Spleen (tissue), 11 donors: ENCODE results near the gene NUP214. TPM values are rescaled to one million over a fixed set of nuclear protein-coding genes. Genes with fewer than 3 reads are reported as not detected.
A peak's percentile ranks its signal among the peaks of the same experiment; 100 is the strongest.

ENCODE experiments used
- DNase-seq: peaks from one replicate; pipeline ENCODE4 v3.0.0-alpha.2; 2020
- H3K27ac ChIP-seq, 8 donors: fragments of 200-600 bp; sonication (generic) in 7 of 8; 1 replicate in 4 of 8; 2 replicates in 4 of 8; pipeline versions ENCODE4 v1.5.0 to v1.8.0; 2016 to 2021; ENCODE audit warnings: inconsistent platforms in 4 of 8, mild to moderate bottlenecking in 4 of 8, moderate library complexity in 1 of 8
- H3K27me3 ChIP-seq, 7 donors: fragments of 200-600 bp; sonication (generic) in 6 of 7; replicated peaks in 1 of 7; 1 replicate in 4 of 7; 2 replicates in 3 of 7; pipeline versions ENCODE4 v1.5.0 to v1.8.0; 2016 to 2021; ENCODE audit warnings: inconsistent platforms in 3 of 7, mild to moderate bottlenecking in 1 of 7
- H3K36me3 ChIP-seq, 6 donors: fragments of 200-600 bp; sonication (generic) in 5 of 6; 1 replicate in 4 of 6; 2 replicates in 2 of 6; pipeline versions ENCODE4 v1.5.0 to v1.8.0; 2016 to 2021; ENCODE audit warnings: inconsistent platforms in 2 of 6
- H3K4me1 ChIP-seq, 6 donors: fragments of 200-600 bp; sonication (generic) in 5 of 6; 1 replicate in 3 of 6; 2 replicates in 3 of 6; pipeline versions ENCODE4 v1.5.0 to v1.8.0; 2016 to 2021; ENCODE audit warnings: inconsistent platforms in 3 of 6
- H3K4me3 ChIP-seq, 8 donors: fragments of 200-600 bp; sonication (generic) in 7 of 8; 1 replicate in 4 of 8; 2 replicates in 4 of 8; pipeline versions ENCODE4 v1.5.0 to v1.8.0; 2016 to 2021; ENCODE audit warnings: inconsistent platforms in 4 of 8, mild to moderate bottlenecking in 4 of 8, moderate library complexity in 2 of 8
- H3K9me3 ChIP-seq, 8 donors: fragments of 200-600 bp; sonication (generic) in 7 of 8; 1 replicate in 4 of 8; 2 replicates in 4 of 8; pipeline versions ENCODE4 v1.5.0 to v1.8.0; 2016 to 2021; ENCODE audit warnings: inconsistent platforms in 4 of 8
- CTCF ChIP-seq, 11 experiments: fragments of 200-600 bp in 7 of 11; fragments of 450-650 bp in 4 of 11; sonication (generic) in 4 of 11; IDR thresholded peaks in 8 of 11; conservative IDR thresholded peaks in 3 of 11; 1 replicate in 7 of 11; 2 replicates in 4 of 11; pipeline versions ENCODE4 v1.4.0 to v1.8.0; 2016 to 2021; ENCODE audit warnings: antibody characterized with exemption in 11 of 11, inconsistent platforms in 4 of 11, mild to moderate bottlenecking in 1 of 11
- POLR2A ChIP-seq, 3 donors: fragments of 450-650 bp; IDR thresholded peaks; one replicate each; pipeline ENCODE4 v1.5.1; 2017; ENCODE audit warnings: antibody characterized with exemption in 3 of 3, mild to moderate bottlenecking in 1 of 3
- POLR2AphosphoS5 ChIP-seq, 3 donors: sonication (generic); formaldehyde crosslinking; IDR thresholded peaks; one replicate each; pipeline ENCODE4 v1.5.1; 2017; ENCODE audit warnings: antibody characterized with exemption in 3 of 3
- WGBS, 5 donors: extraction: QIAGEN DNeasy Blood & Tissue Kit in 3 of 5; methylation state at CpG; one replicate each; pipeline versions ENCODE4 v1.1.5 to v1.1.7; 2013 to 2018; 5-methylcytosine and 5-hydroxymethylcytosine counted together
- intact Hi-C: fragments of 100-400 bp; cut with DNase I; formaldehyde crosslinking; loops from one replicate; pipeline ENCODE4 v1.15.0; 2023; ENCODE audit warnings: low total_unique reads
- polyA plus RNA-seq, 3 donors: library from polyadenylated mRNA; stranded (reverse); fragments of 200-250 nt; gene quantifications; one replicate each; pipeline ENCODE4 v1.2.1, GENCODE V29; 2013
- total RNA-seq, 7 donors: library from RNA; depleted of rRNA in 3 of 7; stranded (reverse); fragments of >200 nt in 3 of 7; fragmentation: NEBNext Ultra II Directional in 4 of 7; extraction: Animal tissue kit (Norgen Biotek cat#: 25700) in 4 of 7; gene quantifications; one replicate each; pipeline versions ENCODE4 v1.1.0 to v1.2.1, GENCODE V29; 2016 to 2021
- donor health status: healthy with polysubstance abuse.
- donor health status: DM: no; HTN: no; CAD: no; lungs with moderate emphysema.
- donor health status: DM: no; HTN: no; CAD: no.
- donor health status: Bipolar disorder and iron deficiency.
- donor health status: healthy.
- donor health status: DM: no; HTN: no; CAD: no.
- donor health status: DM: yes; HTN: yes; CAD: no.

NUP214 gene
- total and polyA plus RNA-seq, 10 donors = 21.4 to 182 (median 121) TPM

GRCh38 chr9:131198041-131198715, 72.8 kb downstream of the NUP214 start:
- intact Hi-C loops = no loop called here
- whole genome bisulfite sequencing, 5 donors = 77 to 87% (median 81%) methylated on average over 12 to 15 of the region's 15 CpGs

GRCh38 chr9:131201856-131202255, 76.5 kb downstream of the NUP214 start:
- Histone ChIP-seq H3K27me3 (no peaks in the 10 kb centered on the region), H3K4me1 (peaks cover 0 to 16% (median 10%) of the 10 kb centered on the region in 6 donors), H3K9me3 (no peaks in the 10 kb centered on the region), H3K4me3 (no peak overlapping the region), H3K27ac (no peak overlapping the region), H3K36me3 (peaks cover 4 to 100% (median 75%) of the 10 kb centered on the region in 6 donors)
- intact Hi-C loops = no loop called here
- 93 to 100% (median 94%) methylated on average over 3 of the region's 3 CpGs for WGBS, 5 donors
- no peak for DNase-seq
- TF ChIP-seq POLR2AphosphoS5 (IDR thresholded peaks at IDR 0.05) (no peak), POLR2A (IDR thresholded peaks at IDR 0.05) (no peak), CTCF (IDR thresholded peaks at IDR 0.05 in 8 of 11, conservative IDR thresholded peaks at IDR 0.05 in 3 of 11) (no peak)

More at GRCh38 chr9:131198041-131198715, 72.8 kb downstream of the NUP214 start:
- Histone ChIP-seq H3K27ac (no peak overlapping the region), H3K4me1 (peaks cover 0 to 8% (median 2%) of the 10 kb centered on the region in 6 donors), H3K9me3 (no peaks in the 10 kb centered on the region), H3K27me3 (no peaks in the 10 kb centered on the region), H3K4me3 (no peak overlapping the region), H3K36me3 (peaks cover 0 to 99% (median 74%) of the 10 kb centered on the region in 6 donors)
- TF ChIP-seq POLR2A (IDR thresholded peaks at IDR 0.05) = no peak
- peak in 2 of 3 donors; percentile 11 to 52 for TF ChIP-seq POLR2AphosphoS5 (IDR thresholded peaks at IDR 0.05)
- DNase-seq = no peak

- Histone ChIP-seq H3K27me3 (no peaks in the 10 kb centered on the region), H3K4me3 (no peak overlapping the region), H3K9me3 (no peaks in the 10 kb centered on the region), H3K27ac (no peak overlapping the region), H3K36me3 (peaks cover 4 to 100% (median 69%) of the 10 kb centered on the region in 6 donors), H3K4me1 (peaks cover 0 to 16% (median 10%) of the 10 kb centered on the region in 6 donors)
- 83 to 91% (median 86%) methylated on average over 4 of the region's 4 CpGs for WGBS, 5 donors
- DNase-seq = no peak
- intact Hi-C loops = no loop called here
- TF ChIP-seq POLR2A (IDR thresholded peaks at IDR 0.05) (no peak), CTCF (IDR thresholded peaks at IDR 0.05 in 8 of 11, conservative IDR thresholded peaks at IDR 0.05 in 3 of 11) (no peak), POLR2AphosphoS5 (IDR thresholded peaks at IDR 0.05) (no peak)
Measured at GRCh38 chr9:131203431-131204218, 78.2 kb downstream of the NUP214 start.

- intact Hi-C loops = no loop called here
- Histone ChIP-seq H3K4me1 (peaks cover 0 to 16% (median 10%) of the 10 kb centered on the region in 6 donors), H3K27me3 (no peaks in the 10 kb centered on the region), H3K36me3 (peaks cover 4 to 100% (median 64%) of the 10 kb centered on the region in 6 donors), H3K27ac (no peak overlapping the region), H3K4me3 (no peak overlapping the region), H3K9me3 (no peaks in the 10 kb centered on the region)
- no peak for DNase-seq
- TF ChIP-seq CTCF (IDR thresholded peaks at IDR 0.05 in 8 of 11, conservative IDR thresholded peaks at IDR 0.05 in 3 of 11) = no peak
- TF ChIP-seq POLR2AphosphoS5 (IDR thresholded peaks at IDR 0.05) = no peak
- no peak for TF ChIP-seq POLR2A (IDR thresholded peaks at IDR 0.05)
- WGBS, 5 donors = 90 to 98% (median 94%) methylated on average over 8 of the region's 8 CpGs
Measured at GRCh38 chr9:131204285-131204684, 78.9 kb downstream of the NUP214 start.
